Measurements from ENCODE around the gene FAM180A.

GRCh38 chr7:135753616-135754413 lies 5.2 kb upstream of the FAM180A start:
- TF ChIP-seq CREB1 (CRISPR knock-in tag; IDR thresholded peaks at IDR 0.05) = no peak
- no peak for TF ChIP-seq MAX (CRISPR knock-in tag; IDR thresholded peaks at IDR 0.05)

Measured in WTC11 (cell line).